Spleen (tissue), 7 donors: Measurements from ENCODE around the gene MYO19.

Experiments
- POLR2A ChIP-seq, 3 donors: fragments of 450-650 bp; IDR thresholded peaks; one replicate each; pipeline ENCODE4 v1.5.1; 2017; ENCODE audit warnings: antibody characterized with exemption in 3 of 3, mild to moderate bottlenecking in 1 of 3
- TF ChIP-seq, protein P1 (sequence below), 11 experiments: fragments of 200-600 bp in 7 of 11; fragments of 450-650 bp in 4 of 11; sonication (generic) in 4 of 11; IDR thresholded peaks in 8 of 11; conservative IDR thresholded peaks in 3 of 11; 1 replicate in 7 of 11; 2 replicates in 4 of 11; pipeline versions ENCODE4 v1.4.0 to v1.8.0; 2016 to 2021; ENCODE audit warnings: antibody characterized with exemption in 11 of 11, inconsistent platforms in 4 of 11, mild to moderate bottlenecking in 1 of 11
- donor health status: DM: no; HTN: no; CAD: no; lungs with moderate emphysema.
- donor health status: DM: no; HTN: no; CAD: no.
- donor health status: DM: no; HTN: no; CAD: no.

DNA sequence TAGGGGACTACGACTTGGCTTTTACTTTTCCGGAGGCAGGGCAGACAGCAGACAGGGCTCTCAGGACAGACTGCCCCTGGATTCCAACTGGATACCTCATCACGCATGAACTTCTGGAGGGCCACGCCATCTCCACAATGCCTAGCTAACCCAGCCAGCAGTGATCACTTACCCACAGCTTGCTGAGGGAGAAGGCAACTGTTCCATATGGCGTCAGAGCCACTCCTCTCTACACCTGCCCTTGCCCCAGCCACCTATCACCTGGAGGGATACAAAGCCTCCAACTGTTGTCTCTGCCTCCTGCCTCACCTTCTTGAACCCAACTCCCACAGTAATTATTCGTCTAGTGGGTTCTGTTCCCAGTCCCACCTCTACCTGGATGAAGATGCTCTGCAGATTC, 8.8 kb downstream of the MYO19 start:
- no peak for TF ChIP-seq POLR2A (IDR thresholded peaks at IDR 0.05)
- TF ChIP-seq, protein P1, sequence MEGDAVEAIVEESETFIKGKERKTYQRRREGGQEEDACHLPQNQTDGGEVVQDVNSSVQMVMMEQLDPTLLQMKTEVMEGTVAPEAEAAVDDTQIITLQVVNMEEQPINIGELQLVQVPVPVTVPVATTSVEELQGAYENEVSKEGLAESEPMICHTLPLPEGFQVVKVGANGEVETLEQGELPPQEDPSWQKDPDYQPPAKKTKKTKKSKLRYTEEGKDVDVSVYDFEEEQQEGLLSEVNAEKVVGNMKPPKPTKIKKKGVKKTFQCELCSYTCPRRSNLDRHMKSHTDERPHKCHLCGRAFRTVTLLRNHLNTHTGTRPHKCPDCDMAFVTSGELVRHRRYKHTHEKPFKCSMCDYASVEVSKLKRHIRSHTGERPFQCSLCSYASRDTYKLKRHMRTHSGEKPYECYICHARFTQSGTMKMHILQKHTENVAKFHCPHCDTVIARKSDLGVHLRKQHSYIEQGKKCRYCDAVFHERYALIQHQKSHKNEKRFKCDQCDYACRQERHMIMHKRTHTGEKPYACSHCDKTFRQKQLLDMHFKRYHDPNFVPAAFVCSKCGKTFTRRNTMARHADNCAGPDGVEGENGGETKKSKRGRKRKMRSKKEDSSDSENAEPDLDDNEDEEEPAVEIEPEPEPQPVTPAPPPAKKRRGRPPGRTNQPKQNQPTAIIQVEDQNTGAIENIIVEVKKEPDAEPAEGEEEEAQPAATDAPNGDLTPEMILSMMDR (IDR thresholded peaks at IDR 0.05 in 8 of 11, conservative IDR thresholded peaks at IDR 0.05 in 3 of 11): no peak
